Measurements from ENCODE around the gene AAGAB. TPM values are rescaled to one million over a fixed set of nuclear protein-coding genes. Genes with fewer than 3 reads are reported as not detected.

The AAGAB gene
- total RNA-seq, 1 donor from 2014 or later, result 54.3 TPM

- DNase-seq, result no peak
Measured at GRCh38 chr15:67207555-67208207, 46.8 kb downstream of the AAGAB start.

DNA sequence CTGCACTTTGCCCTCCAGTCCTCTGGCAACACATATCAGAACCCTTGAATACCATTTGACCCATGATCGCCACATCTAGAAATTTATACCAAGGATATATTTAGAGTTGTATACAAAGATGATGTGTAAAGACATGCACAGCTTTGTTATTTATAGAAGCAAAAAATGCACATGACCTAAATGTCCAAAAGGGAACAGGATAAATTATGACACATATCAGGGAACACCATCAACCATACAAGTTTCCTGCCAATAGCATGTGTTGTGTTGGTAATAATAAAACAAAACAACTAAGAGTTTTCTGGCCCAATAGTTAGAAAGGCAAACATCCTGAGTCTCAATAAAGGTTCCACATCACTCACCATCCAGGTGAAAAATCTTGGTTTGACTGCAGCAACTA, 51.5 kb downstream of the AAGAB start:
- DNase-seq, result peak; percentile 51

GRCh38 chr15:67202091-67202490, 52.4 kb downstream of the AAGAB start:
- no peak for DNase-seq

GRCh38 chr15:67201136-67201535, 53.3 kb downstream of the AAGAB start:
- no peak for DNase-seq

GRCh38 chr15:67199881-67200763, 54.3 kb downstream of the AAGAB start:
- no peak for DNase-seq

GRCh38 chr15:67199391-67199790, 55.1 kb downstream of the AAGAB start:
- DNase-seq, result no peak

GRCh38 chr15:67198157-67198754, 56.2 kb downstream of the AAGAB start:
- DNase-seq, result no peak

DNA sequence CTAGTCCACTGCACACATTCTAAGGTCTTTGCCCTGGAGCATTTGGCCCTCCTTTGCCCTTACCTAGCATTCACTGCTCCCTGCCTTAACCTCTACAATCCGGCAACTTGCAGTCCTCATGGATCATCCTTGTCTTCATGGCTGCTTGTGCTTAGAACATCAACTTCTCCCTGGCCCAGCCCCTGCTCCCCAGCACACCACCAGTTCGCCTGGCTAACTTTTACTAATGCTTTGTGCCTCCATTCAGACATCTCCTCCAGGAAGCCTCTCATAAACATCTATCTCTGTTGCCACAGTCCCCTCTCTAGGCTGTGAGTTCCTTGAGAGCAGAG, 57.1 kb downstream of the AAGAB start:
- DNase-seq, result no peak

DNA sequence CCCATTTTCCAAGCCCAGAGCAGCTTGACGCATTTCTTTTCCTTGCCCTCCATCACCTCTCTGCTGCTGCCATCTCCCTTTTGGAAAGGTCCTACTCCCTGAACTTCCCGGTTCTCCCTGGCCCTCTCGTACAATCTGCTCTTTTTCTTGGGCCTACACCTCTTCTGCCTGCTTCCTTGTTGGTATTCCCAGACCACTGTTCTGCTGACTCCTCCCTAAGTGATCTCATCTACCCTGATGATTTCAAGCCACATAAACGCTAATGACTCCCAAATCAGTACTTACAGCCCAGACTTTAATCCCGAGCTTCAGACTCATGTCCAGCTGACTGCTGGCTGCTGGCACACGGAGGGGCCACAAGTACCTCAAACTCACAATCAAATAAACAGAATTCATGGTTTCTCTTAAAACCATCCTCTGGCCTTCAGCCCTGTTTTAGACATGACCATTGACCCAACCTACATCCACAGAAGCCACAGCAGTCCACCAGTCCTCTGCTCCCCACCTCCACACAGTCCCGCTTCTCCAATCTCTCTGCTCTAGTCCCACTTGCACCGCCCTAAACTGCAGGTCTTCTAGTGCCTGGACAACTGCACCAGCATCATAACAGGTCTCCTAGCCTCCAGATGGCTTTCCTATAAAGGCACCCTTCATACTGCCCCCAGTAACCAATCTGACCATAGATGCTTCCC, 57.6 kb downstream of the AAGAB start:
- peak; percentile 47 for DNase-seq

GRCh38 chr15:67196222-67196621, 58.2 kb downstream of the AAGAB start:
- DNase-seq, result no peak

- DNase-seq, result no peak
Measured at GRCh38 chr15:67195305-67195704, 59.2 kb downstream of the AAGAB start.

DNA sequence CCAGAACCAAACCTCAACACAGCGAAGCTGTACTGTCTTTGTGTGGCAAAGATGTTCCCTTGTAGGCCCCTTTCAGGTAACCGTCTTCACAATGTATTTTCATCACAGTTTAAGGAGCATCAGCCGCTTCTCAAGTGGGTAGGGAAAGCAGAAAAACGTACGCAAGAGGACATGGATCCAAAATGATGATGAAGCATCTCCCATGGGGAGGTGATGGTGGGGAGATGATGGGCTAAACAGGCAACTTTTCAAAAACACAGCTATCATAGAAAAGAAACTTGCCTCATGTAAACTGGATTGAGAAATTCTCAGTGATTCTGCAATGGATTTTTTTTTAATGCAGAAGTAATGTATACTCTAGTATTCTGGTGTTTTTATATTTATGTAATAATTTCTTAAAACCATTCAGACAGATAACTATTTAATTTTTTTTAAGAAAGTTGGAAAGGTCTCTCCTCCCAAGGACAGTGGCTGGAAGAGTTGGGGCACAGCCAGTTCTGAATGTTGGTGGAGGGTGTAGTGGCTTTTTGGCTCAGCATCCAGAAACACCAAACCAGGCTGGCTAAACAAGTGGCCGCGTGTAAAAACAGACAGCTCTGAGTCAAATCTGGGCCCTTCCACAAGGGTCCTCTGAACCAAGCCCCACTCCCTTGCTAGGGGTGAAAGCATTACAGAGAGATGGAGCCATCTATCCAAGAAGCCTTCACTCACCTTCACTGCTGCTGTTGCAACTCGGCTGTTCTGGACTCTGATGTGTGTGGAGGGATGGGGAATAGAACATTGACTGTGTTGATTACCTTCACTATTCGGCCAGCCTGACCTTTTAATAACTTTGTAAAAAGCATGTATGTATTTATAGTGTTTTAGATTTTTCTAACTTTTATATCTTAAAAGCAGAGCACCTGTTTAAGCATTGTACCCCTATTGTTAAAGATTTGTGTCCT, 60.0 kb downstream of the AAGAB start:
- no peak for DNase-seq

DNA sequence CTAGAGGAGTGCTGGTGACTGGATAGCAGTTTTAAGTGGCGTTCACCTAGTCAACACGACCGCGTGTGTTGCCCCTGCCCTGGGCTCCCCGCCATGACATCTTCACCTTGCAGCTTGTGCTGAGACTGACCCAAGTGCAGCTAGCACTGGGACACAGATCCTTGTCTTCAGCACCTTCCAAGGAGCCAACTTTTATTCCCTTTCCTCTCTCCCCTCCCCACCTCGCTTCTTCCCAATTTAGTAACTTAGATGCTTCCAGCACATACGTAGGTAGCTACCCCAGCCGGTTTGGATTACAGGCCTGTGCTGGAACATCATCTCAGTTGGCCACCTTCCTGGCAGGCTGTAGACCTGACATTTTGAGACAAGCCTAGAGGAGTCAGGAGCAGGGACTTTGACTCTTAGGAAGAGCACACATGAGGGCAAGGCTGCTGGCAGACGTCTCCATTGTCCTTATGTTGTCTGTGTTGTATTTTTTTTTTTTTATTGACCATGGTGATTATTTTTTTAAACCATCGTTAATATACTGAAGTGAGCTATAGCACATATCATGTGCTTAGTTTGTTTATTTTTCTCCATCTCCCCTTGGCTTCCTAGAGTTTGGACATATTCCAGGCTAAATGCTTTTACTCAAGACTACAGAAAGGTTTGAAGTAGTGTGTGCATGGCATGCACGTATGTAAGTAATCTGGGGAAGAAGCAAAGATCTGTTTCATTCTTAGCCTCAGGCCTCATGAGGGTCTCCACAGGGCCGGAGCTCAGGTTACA, 61.1 kb downstream of the AAGAB start:
- DNase-seq, result no peak

GRCh38 chr15:67192185-67192820, 62.2 kb downstream of the AAGAB start:
- peak; percentile 39 for DNase-seq

DNA sequence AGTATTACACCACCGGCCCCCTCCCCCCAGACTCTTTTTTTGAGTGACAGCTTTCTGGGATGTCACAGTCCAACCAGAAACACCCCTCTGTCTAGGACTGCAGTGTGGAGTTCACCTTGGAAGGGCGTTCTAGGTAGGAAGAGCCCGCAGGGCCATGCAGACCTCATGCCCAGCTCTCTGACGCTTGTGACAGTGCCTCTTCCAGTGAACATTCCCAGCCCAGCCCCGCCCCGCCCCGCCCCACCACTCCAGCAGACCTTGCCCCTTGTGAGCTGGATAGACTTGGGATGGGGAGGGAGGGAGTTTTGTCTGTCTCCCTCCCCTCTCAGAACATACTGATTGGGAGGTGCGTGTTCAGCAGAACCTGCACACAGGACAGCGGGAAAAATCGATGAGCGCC, 63.6 kb downstream of the AAGAB start:
- no peak for DNase-seq

DNA sequence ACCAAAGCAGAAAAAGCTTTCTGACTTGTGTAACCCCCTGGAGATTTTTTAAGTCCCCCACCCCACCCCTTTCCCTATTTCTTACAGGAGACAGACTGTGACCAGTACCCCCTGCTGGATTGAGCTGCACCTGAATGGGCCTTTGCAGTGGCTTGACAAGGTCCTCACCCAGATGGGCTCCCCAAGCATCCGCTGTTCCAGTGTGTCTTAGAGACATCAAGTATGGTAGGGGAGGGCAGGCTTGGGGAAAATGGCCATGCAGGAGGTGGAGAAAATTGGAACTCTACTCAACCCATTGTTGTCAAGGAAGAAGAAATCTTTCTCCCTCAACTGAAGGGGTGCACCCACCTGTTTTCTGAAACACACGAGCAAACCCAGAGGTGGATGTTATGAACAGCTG, 64.1 kb downstream of the AAGAB start:
- no peak for DNase-seq

DNA sequence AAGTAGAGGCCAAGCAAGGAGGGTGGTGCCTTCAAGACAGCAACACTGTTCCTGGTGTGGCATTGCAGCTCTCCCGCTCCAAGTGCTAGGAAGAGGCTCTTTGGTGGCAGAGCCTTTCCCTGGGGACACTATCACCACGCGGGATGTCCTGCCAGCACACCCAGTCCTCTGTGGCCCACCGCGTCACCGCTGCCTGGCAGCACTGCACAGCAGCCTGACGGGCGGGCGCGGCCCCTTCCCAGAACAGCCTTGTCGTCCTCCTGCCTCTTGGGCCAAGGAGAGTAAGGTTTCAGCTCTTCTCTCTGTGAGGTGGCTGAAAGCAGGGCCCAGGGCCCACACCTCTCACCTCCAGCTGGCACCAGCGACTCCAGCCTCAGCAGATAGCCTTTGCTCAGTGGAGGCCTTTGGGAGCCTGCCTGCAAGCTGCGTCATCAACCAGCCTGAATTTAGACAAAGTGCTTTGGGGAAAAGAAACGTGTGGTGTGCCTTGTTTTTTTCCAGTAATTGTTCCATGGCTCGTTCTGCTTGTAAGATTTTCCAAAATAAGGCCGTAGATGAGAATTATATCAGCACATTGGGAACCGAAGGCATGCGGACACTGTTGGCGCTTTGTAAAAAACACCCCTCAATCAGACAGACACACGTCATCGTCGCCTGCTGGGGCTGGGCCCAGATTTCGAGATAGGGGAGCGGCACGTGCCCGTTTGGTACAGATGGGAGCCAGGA, 65.0 kb downstream of the AAGAB start:
- no peak for DNase-seq

DNA sequence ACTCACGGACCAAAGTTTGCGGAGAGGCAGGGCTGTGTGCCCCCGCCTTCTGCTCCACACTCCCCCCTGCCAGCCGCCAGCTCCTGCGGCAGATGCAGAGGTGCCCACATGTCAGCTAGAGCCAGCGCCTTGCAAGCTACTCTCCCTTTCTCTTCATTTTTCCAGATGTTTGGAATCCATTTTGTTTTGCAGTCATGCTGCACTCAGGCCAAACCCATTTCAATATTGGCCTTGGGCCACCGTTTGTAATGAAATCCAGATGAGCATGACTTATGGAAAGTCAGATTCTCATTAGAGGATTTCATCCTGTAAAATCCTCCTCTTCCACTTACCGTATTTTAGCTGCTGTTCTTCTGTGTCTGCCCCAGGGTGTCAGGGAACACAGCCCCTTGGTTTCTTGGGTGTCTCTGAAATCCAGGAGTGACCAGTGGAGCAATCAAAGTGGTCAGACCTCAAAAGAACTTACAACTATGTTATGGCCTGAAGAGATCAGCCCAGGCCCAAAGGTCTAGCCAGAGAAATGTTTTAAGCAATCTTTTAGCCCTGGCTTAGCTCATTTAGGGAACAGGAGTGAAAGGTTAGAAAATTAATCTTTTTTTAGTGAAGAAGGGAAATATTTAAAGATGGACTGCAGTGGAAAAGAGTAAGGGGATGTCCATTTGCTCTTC, 65.8 kb downstream of the AAGAB start:
- no peak for DNase-seq

- DNase-seq, result no peak
Measured at GRCh38 chr15:67187351-67187854, 67.1 kb downstream of the AAGAB start.
